Activated CD8-positive, alpha-beta T cell treated with anti-CD3 and anti-CD28 coated beads, Interleukin-2, amount 10 ng/mL, durations not matched to agents 7 days and 5 days (primary cell): ENCODE data around the gene ABLIM2. TPM values are rescaled to one million over a fixed set of nuclear protein-coding genes. Genes with fewer than 3 reads are reported as not detected.

ENCODE experiments used
- ATAC-seq: fragments of 150-1000 bp; cut with Tn5 transposase; one replicate; pipeline ENCODE4 v1.10.0; 2021; ENCODE audit warnings: moderate library complexity
- CTCF ChIA-PET: fragments of 350-600 bp; sonication (Branson Sonifier 250); formaldehyde crosslinking; loops from one replicate; lab custom pipeline; 2021; ENCODE audit warnings: antibody characterized with exemption; lab: Charles Lee
- POLR2A ChIA-PET: fragments of 350-600 bp; sonication (Branson Sonifier 250); formaldehyde crosslinking; loops from one replicate; lab custom pipeline; 2021; ENCODE audit warnings: antibody characterized with exemption; lab: Charles Lee
- DNase-seq: peaks from one replicate; pipeline ENCODE4 v3.0.0-alpha.2; 2020
- H3K27ac Mint-ChIP-seq: one replicate; pipeline ENCODE4 v1.8.0; 2021; ENCODE audit warnings: mild to moderate bottlenecking, mixed read lengths
- H3K27me3 Mint-ChIP-seq: one replicate; pipeline ENCODE4 v1.8.0; 2021; ENCODE audit warnings: low read depth, mixed read lengths
- H3K36me3 Mint-ChIP-seq: one replicate; pipeline ENCODE4 v1.8.0; 2021; ENCODE audit warnings: low read depth, mixed read lengths
- H3K4me1 Mint-ChIP-seq: one replicate; pipeline ENCODE4 v1.8.0; 2021; ENCODE audit warnings: low read depth, mixed read lengths
- H3K4me3 Mint-ChIP-seq: one replicate; pipeline ENCODE4 v1.8.0; 2021; ENCODE audit warnings: mild to moderate bottlenecking, mixed read lengths
- H3K9me3 Mint-ChIP-seq: one replicate; pipeline ENCODE4 v1.8.0; 2022; ENCODE audit warnings: mixed read lengths; ENCODE audit not compliant: insufficient read depth
- total RNA-seq, 2 experiments: library from RNA; stranded (reverse); gene quantifications; one replicate each; pipeline ENCODE4 v1.2.3, GENCODE V29; 2021

The ABLIM2 gene
- total RNA-seq, 2 experiments from 2014 or later = 0.42 to 0.55 TPM

GRCh38 chr4:8118035-8118434 is 40.6 kb downstream of the ABLIM2 start:
- H3K4me3 Mint-ChIP-seq = no peak overlapping the region
- no peaks in the 10 kb centered on the region for H3K36me3 Mint-ChIP-seq
- no peaks in the 10 kb centered on the region for H3K9me3 Mint-ChIP-seq
- ChIA-PET POLR2A (no interaction called here), CTCF (no interaction called here)
- H3K27ac Mint-ChIP-seq = no peak overlapping the region
- DNase-seq (no peak), ATAC-seq (no peak)
- H3K27me3 Mint-ChIP-seq = peaks cover 3% of the 10 kb centered on the region
- peaks cover 25% of the 10 kb centered on the region for H3K4me1 Mint-ChIP-seq

GRCh38 chr4:8117278-8117682 is 41.3 kb downstream of the ABLIM2 start:
- H3K36me3 Mint-ChIP-seq = no peaks in the 10 kb centered on the region
- H3K4me3 Mint-ChIP-seq = no peak overlapping the region
- POLR2A ChIA-PET = no interaction called here
- no peak overlapping the region for H3K27ac Mint-ChIP-seq
- peak; percentile 72 for ATAC-seq
- peak; percentile 52 for DNase-seq
- peaks cover 3% of the 10 kb centered on the region for H3K27me3 Mint-ChIP-seq
- no peaks in the 10 kb centered on the region for H3K9me3 Mint-ChIP-seq
- peaks cover 25% of the 10 kb centered on the region for H3K4me1 Mint-ChIP-seq
- CTCF ChIA-PET = no interaction called here

GRCh38 chr4:8115916-8116315 is 42.7 kb downstream of the ABLIM2 start:
- ATAC-seq (peak; percentile 14), DNase-seq (peak; percentile 34)
- H3K27me3 Mint-ChIP-seq = peaks cover 7% of the 10 kb centered on the region
- ChIA-PET POLR2A (no interaction called here), CTCF (interaction anchor here (0.6 kb wide), 1 partner anchor 249 kb away, joined by 3 read pairs; no protein-coding TSS in a partner anchor)
- H3K9me3 Mint-ChIP-seq = no peaks in the 10 kb centered on the region
- H3K27ac Mint-ChIP-seq = no peak overlapping the region
- peaks cover 25% of the 10 kb centered on the region for H3K4me1 Mint-ChIP-seq
- H3K36me3 Mint-ChIP-seq = no peaks in the 10 kb centered on the region
- no peak overlapping the region for H3K4me3 Mint-ChIP-seq

GRCh38 chr4:8115203-8115520 is 43.5 kb downstream of the ABLIM2 start:
- DNase-seq (no peak), ATAC-seq (no peak)
- Mint-ChIP-seq H3K27me3 (peaks cover 8% of the 10 kb centered on the region), H3K36me3 (no peaks in the 10 kb centered on the region), H3K4me1 (peaks cover 25% of the 10 kb centered on the region), H3K9me3 (no peaks in the 10 kb centered on the region), H3K27ac (no peak overlapping the region), H3K4me3 (no peak overlapping the region)
- ChIA-PET CTCF (no interaction called here), POLR2A (no interaction called here)

GRCh38 chr4:8114456-8115202 is 44.0 kb downstream of the ABLIM2 start:
- ChIA-PET CTCF (no interaction called here), POLR2A (no interaction called here)
- DNase-seq (no peak), ATAC-seq (no peak)
- no peak overlapping the region for H3K4me3 Mint-ChIP-seq
- H3K9me3 Mint-ChIP-seq = no peaks in the 10 kb centered on the region
- peaks cover 25% of the 10 kb centered on the region for H3K4me1 Mint-ChIP-seq
- peaks cover 8% of the 10 kb centered on the region for H3K27me3 Mint-ChIP-seq
- H3K27ac Mint-ChIP-seq = no peak overlapping the region
- H3K36me3 Mint-ChIP-seq = no peaks in the 10 kb centered on the region

GRCh38 chr4:8113611-8114377 is 44.8 kb downstream of the ABLIM2 start:
- H3K4me3 Mint-ChIP-seq = no peak overlapping the region
- H3K27me3 Mint-ChIP-seq = peaks cover 8% of the 10 kb centered on the region
- no peak for DNase-seq
- ChIA-PET CTCF (interaction anchor here (0.6 kb wide), 1 partner anchor 734 kb away, joined by 3 read pairs; no protein-coding TSS in a partner anchor), POLR2A (no interaction called here)
- no peak overlapping the region for H3K27ac Mint-ChIP-seq
- H3K9me3 Mint-ChIP-seq = no peaks in the 10 kb centered on the region
- H3K36me3 Mint-ChIP-seq = no peaks in the 10 kb centered on the region
- no peak for ATAC-seq
- peaks cover 25% of the 10 kb centered on the region for H3K4me1 Mint-ChIP-seq

- Mint-ChIP-seq H3K9me3 (no peaks in the 10 kb centered on the region), H3K27me3 (peaks cover 8% of the 10 kb centered on the region), H3K27ac (no peak overlapping the region), H3K36me3 (no peaks in the 10 kb centered on the region), H3K4me1 (peaks cover 25% of the 10 kb centered on the region), H3K4me3 (no peak overlapping the region)
- ChIA-PET POLR2A (no interaction called here), CTCF (interaction anchor here (0.6 kb wide), 1 partner anchor 735 kb away, joined by 3 read pairs; no protein-coding TSS in a partner anchor)
- ATAC-seq = no peak
- no peak for DNase-seq
Measured at GRCh38 chr4:8112672-8113071, 45.9 kb downstream of the ABLIM2 start.

- DNase-seq (no peak), ATAC-seq (no peak)
- Mint-ChIP-seq H3K27me3 (peaks cover 5% of the 10 kb centered on the region), H3K27ac (no peak overlapping the region), H3K4me1 (peaks cover 20% of the 10 kb centered on the region), H3K4me3 (no peak overlapping the region), H3K36me3 (no peaks in the 10 kb centered on the region), H3K9me3 (no peaks in the 10 kb centered on the region)
- ChIA-PET CTCF (no interaction called here), POLR2A (no interaction called here)
Measured at GRCh38 chr4:8112036-8112576, 46.5 kb downstream of the ABLIM2 start.

GRCh38 chr4:8110071-8110986 is 48.3 kb downstream of the ABLIM2 start:
- H3K4me1 Mint-ChIP-seq = peaks cover 4% of the 10 kb centered on the region
- H3K4me3 Mint-ChIP-seq = no peak overlapping the region
- peak; percentile 57 for ATAC-seq
- no peak overlapping the region for H3K27ac Mint-ChIP-seq
- peaks cover 5% of the 10 kb centered on the region for H3K27me3 Mint-ChIP-seq
- ChIA-PET CTCF (no interaction called here), POLR2A (no interaction called here)
- no peaks in the 10 kb centered on the region for H3K9me3 Mint-ChIP-seq
- no peak for DNase-seq
- no peaks in the 10 kb centered on the region for H3K36me3 Mint-ChIP-seq

GRCh38 chr4:8109406-8110065 is 49.1 kb downstream of the ABLIM2 start:
- H3K27ac Mint-ChIP-seq = no peak overlapping the region
- H3K9me3 Mint-ChIP-seq = no peaks in the 10 kb centered on the region
- H3K36me3 Mint-ChIP-seq = no peaks in the 10 kb centered on the region
- H3K4me3 Mint-ChIP-seq = no peak overlapping the region
- ChIA-PET POLR2A (no interaction called here), CTCF (no interaction called here)
- DNase-seq = no peak
- no peak for ATAC-seq
- no peaks in the 10 kb centered on the region for H3K4me1 Mint-ChIP-seq
- peaks cover 5% of the 10 kb centered on the region for H3K27me3 Mint-ChIP-seq

- H3K4me1 Mint-ChIP-seq = no peaks in the 10 kb centered on the region
- H3K4me3 Mint-ChIP-seq = no peak overlapping the region
- peaks cover 5% of the 10 kb centered on the region for H3K27me3 Mint-ChIP-seq
- no peaks in the 10 kb centered on the region for H3K36me3 Mint-ChIP-seq
- no peaks in the 10 kb centered on the region for H3K9me3 Mint-ChIP-seq
- POLR2A ChIA-PET = no interaction called here
- DNase-seq (no peak), ATAC-seq (no peak)
- H3K27ac Mint-ChIP-seq = no peak overlapping the region
- CTCF ChIA-PET = no interaction called here
Measured at GRCh38 chr4:8108991-8109390, 49.6 kb downstream of the ABLIM2 start.
